Stimulated activated CD4-positive, alpha-beta T cell treated with anti-CD3 and anti-CD28 coated beads, Interleukin-2, amount 100 ng/mL, for 24 hours (primary cell): Measurements from ENCODE around the gene PLEKHA5.
A peak's percentile ranks its signal among the peaks of the same experiment; 100 is the strongest.
"Not testable (repeated sequence)": the region's sequence is repeated elsewhere in the genome, so short reads cannot be mapped to it uniquely, and the experiment has no call there.

ENCODE experiments used
- DNase-seq, 2 donors: peaks; one replicate each; pipeline ENCODE4 v3.0.0-alpha.2; 2020

Gene PLEKHA5

DNA sequence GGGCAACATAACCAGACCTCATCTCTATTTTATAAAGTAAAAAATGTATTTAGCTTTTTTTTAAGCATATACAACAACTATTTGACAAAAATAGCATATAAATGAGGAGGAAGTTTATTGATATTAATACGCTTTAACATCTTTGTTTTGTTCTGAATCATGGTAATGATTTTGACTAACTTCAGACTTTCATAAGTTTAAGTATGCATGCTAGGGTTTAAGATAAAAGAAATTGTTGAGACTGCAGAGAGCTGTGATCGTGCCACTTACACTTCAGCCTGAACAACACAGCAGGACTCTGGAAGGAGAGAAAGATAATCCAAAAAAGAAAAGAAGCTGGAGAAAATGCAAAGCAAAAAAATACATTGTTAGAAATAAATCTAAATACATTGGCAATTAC lies 221.8 kb downstream of the PLEKHA5 start:
- no peak for DNase-seq

DNA sequence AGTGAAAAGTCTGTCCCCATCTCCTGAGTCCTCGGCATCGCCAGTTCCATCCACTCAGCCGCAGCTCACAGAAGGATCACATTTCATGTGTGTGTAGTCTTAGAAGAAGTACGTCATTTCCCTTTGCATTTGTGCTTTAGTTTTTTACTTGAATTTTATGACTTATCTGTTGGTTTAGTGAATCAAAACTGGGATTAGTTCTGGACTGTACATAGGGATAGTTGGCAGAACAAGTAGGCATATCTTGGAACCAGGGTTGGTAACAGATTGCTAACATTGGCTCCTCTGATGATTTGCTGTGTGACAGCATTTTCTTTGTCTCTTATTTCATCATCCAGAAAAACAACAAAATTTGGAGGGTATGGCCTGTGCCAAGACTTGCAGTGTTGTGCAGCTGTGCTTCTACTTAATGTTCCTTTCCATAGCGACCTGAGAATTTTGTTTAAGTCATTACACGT lies 240.2 kb downstream of the PLEKHA5 start:
- DNase-seq: no peak

- no peak for DNase-seq
Observed at GRCh38 chr12:19373586-19373985, 244.1 kb downstream of the PLEKHA5 start.

DNA sequence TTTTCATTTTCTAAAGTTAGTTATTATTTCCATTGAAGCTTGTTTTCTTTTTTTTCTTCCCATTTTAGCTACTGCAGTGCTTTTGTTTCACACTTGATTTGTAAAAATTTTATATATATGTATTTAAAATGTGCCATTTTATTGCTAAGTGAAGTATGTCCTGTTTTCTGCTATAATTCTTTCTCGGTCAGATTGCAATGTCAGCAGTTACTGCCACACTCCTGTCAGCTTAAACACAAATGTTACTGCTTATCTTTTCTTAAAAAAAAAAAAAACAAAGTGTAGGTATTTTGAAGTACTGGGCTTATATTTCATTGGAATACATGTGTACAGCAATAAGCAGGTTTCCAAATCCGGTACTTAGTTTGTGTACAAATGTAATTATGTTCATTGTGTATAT lies 246.4 kb downstream of the PLEKHA5 start:
- DNase-seq: no peak

GRCh38 chr12:19376691-19377090 lies 247.2 kb downstream of the PLEKHA5 start:
- DNase-seq: no peak

- DNase-seq: peak; percentile 46 to 51
Observed at GRCh38 chr12:19382111-19382526, 252.6 kb downstream of the PLEKHA5 start.

GRCh38 chr12:19382563-19382962 lies 253.0 kb downstream of the PLEKHA5 start:
- DNase-seq: no peak

- DNase-seq: no peak
Observed at GRCh38 chr12:19387161-19387560, 257.6 kb downstream of the PLEKHA5 start.

DNA sequence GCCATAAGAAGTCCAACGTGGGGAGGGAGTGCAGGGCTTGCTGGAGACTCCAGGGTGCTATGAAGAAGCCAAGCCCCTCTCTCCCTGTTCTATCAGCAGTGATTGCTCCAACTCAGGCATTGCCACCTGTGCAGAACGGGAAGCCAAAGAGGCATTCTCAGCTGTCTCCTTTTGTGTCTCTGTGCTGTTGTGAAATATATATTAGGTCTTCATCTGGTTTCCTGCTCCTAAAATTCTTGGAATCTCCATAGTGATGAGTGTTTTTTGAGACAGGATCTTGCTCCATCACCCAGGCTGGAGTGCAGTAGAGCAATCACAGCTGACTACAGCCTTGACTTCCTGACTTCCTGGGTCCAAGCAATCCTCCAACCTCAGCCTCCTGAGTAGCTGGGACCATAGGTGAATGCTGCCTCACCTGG lies 258.6 kb downstream of the PLEKHA5 start:
- DNase-seq: no peak

- no peak for DNase-seq
Observed at GRCh38 chr12:19390051-19390598, 260.6 kb downstream of the PLEKHA5 start.

- not testable (repeated sequence) for DNase-seq
Observed at GRCh38 chr12:19392644-19393043, 263.1 kb downstream of the PLEKHA5 start.

DNA sequence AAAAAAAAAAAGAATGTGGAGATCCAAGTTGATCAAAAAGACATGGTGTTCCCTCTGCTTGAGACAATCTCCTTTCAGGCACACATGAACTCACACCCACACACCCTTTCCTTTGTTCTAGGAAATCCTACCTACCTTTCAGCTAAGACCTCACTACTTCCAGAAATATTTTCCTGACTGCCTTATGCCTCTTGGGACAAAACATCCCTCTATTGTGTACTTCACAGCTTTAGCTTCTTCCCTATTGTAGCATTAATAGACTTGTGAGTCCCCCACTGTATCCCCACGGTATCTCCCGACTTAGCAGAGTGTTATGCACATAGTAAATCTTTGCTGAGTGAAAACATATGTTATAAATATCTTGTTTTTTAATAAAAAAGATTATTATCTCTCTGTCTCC lies 264.9 kb downstream of the PLEKHA5 start:
- DNase-seq: no peak

GRCh38 chr12:19397534-19397933 lies 268.0 kb downstream of the PLEKHA5 start:
- DNase-seq: no peak

DNA sequence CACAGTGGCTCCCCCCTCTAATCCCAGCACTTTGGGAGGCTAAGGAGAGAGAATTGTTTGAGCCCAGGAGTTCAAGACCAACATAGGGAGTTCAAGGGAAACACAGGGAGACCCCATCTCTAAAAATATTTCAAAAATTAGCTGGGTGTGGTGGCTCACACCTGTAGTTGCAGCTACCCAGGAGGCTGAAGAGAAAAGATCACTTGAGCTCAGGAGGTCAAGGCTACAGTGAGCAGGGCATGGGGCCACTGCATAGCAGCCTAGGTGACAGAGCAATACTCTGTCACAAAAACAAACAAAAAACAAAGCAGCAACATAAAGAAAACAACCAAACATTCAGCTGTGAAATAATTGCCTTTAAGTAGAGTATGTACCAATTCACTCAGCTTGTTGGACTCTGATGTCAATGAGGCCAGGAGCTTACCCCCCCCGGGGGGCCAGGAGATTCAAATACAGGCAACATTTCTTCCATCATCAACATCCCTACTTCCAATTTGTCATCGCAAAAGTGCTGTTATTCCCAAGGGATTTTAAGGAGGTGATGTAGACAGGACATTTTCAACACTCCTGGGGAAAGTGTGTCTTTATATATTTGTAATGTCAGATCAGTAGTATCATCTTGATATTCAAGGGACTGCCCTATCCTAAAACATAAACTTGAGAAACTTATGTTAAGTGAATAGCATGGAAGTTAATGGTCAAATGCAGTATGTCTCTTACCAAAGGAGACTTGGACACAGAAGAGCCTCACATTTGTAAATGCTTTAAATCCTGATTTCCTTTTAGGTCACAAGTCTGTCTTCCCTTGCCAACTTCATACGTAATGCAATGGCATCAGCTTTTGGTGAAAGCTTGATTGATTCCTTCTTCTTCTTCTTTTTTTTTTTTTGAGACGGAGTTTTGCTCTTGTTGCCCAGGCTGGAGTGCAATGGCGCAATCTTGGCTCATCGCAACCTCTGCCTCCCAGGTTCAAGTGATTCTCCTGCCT lies 269.1 kb downstream of the PLEKHA5 start:
- DNase-seq: no peak

GRCh38 chr12:19400649-19401285 lies 271.2 kb downstream of the PLEKHA5 start:
- not testable (repeated sequence) for DNase-seq

DNA sequence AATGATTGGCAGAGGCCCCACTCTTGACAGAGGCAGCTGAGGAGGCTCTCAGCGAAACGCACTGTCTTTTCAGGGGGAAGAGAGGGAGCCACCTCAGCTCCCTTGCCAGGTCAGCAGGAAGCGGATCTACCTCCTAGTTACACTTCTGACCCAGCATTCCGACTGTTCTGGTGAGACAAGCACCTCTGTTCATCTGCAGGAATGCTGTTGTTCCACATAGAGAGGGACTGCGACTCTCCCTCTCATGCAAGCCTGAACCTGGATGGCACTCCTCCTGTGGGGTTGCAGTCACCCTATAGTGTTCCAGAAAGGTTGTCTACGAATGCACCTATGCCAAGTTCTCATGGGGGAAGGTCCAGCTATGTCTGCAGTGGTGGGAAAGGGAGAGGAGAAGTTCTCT lies 272.7 kb downstream of the PLEKHA5 start:
- DNase-seq: no peak

DNA sequence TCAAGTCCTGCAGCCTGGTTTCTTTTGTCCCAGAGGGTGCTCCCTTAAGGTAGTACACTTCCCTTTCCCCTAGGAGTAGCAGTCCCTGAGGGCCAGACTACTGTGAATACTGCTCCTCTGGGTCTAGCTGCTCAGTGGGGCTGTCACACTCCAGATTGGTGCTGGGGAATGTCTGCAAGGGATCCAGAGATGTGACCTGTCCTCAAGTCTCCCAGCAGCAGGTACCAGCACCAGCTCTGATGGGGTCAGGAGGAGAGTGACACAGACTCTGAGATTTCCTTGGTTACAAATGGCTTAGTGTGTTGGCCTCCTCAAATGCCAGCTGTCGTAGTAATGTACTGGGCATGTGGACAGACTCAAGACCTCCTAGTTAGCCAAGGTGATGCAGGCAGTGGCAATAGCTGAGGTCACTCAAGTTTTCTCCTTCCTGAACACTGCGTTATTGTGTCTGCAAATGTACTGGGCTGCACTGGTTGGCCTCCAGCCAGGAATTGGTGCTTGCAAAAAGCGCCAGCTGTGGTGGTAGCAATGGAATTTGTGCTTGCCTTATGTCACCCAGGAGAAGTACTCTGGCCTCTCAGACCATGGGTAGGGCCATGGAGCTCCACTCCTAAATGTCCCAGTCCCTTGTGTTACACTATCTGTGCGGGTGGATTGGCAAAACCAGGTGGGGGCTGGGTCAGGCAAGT lies 273.4 kb downstream of the PLEKHA5 start:
- DNase-seq: no peak

GRCh38 chr12:19404242-19404880 lies 274.8 kb downstream of the PLEKHA5 start:
- peak in 1 of 2 donors; percentile 3 for DNase-seq

DNA sequence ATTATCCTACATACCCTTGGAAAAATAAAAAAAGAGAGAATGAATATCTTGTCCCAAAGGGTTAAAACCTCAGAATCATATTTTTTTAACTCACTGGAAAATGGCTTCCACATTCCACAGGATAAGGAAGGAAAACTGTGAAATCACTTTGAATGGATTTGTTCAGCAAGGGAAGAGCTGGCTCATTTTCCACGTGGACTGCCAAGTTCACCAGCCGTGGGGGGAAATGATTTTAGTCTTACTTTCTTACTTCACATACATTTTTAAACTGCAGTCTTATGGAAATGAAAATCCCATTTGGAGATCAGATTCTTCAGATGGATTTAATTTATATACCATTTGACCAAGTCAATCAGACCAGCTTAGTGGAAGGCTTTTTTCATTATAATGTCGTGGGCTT lies 279.8 kb downstream of the PLEKHA5 start:
- DNase-seq: no peak

DNA sequence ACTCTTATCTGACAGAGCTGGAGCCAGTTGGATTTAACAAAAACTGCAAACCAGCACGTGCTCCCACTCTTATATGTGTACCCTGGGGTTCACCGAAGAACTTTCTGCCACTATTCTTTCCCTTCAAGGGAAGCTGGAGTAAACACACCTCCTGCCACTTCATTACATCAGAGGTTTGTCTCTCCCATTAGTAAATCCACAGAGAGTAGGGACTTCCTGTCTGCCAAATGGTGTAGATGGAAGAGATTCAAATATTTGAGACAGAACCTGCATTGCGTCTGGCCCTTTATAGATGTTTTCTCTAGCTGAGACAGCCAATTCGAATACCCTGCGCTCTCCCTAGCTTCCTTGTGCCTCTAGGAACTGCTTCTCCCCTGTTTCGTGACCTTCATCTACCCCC lies 280.7 kb downstream of the PLEKHA5 start:
- DNase-seq: no peak

GRCh38 chr12:19410629-19411185 lies 281.2 kb downstream of the PLEKHA5 start:
- no peak for DNase-seq
